K562 treated with DMSO at 1 percent for 4 hours (cell line): ENCODE data around the gene SYS1. TPM values are rescaled to one million over a fixed set of nuclear protein-coding genes. Genes with fewer than 3 reads are reported as not detected.

Experiments
- total RNA-seq: library from RNA; unstranded; fragments of 300-600 nt; gene quantifications from 2 replicates; pipeline ENCODE4 v1.2.3, GENCODE V29; 2022; ENCODE audit not compliant: insufficient read depth

Gene SYS1
- 10.9 and 16.0 TPM in 2 replicates for total RNA-seq

GRCh38 chr20:45362804-45363610 lies at the start of gene SYS1:
Gene SYS1 (plus strand): TSS chr20:45363156. CDS start chr20:45363532, 376 bp downstream.

GRCh38 chr20:45347936-45348778 lies 14.8 kb upstream of the SYS1 start, which contains the start of gene SDC4:
Gene SDC4 (minus strand): TSS chr20:45348424. CDS start chr20:45348384, 40 bp downstream.

GRCh38 chr20:45378191-45378590 lies 15.2 kb downstream of the SYS1 start, which contains the start of gene TP53TG5:
Gene TP53TG5 (minus strand): TSS chr20:45378325. CDS start chr20:45378236, 89 bp downstream.

GRCh38 chr20:45407783-45408645 lies 45.1 kb downstream of the SYS1 start, which contains the start of gene DBNDD2:
Gene DBNDD2 (plus strand): TSS chr20:45408289. CDS start chr20:45408468, 179 bp downstream.

GRCh38 chr20:45415822-45416637 lies 53.1 kb downstream of the SYS1 start, which contains the start of gene PIGT:
Gene PIGT (plus strand): TSS chr20:45416141. CDS start chr20:45416157, 16 bp downstream.

Other genes with a start within 250 kb of the SYS1 start
- gene WFDC5, start 248.0 kb upstream of the SYS1 start, total RNA-seq: not detected in 2 replicates
- not detected in 2 replicates for gene WFDC12, start 238.7 kb upstream of the SYS1 start, total RNA-seq
- gene PI3, start 188.3 kb upstream of the SYS1 start, total RNA-seq: not detected in 2 replicates
- not detected in 2 replicates for gene SEMG1, start 156.1 kb upstream of the SYS1 start, total RNA-seq
- gene SEMG2, start 141.8 kb upstream of the SYS1 start, total RNA-seq: not detected in 2 replicates
- not detected in 2 replicates for gene SLPI, start 108.6 kb upstream of the SYS1 start, total RNA-seq
- not detected in 2 replicates for gene RBPJL, start 56.3 kb upstream of the SYS1 start, total RNA-seq
- gene MATN4, start 54.9 kb upstream of the SYS1 start, total RNA-seq: not detected in 2 replicates
- 10.1 and 13.5 TPM in 2 replicates for gene SDC4, start 14.7 kb upstream of the SYS1 start, total RNA-seq
- gene TP53TG5, start 15.2 kb downstream of the SYS1 start, total RNA-seq: not detected in 2 replicates
- 66.5 and 84.8 TPM in 2 replicates for gene DBNDD2, start 45.1 kb downstream of the SYS1 start, total RNA-seq
- 91.8 and 108 TPM in 2 replicates for gene PIGT, start 53.0 kb downstream of the SYS1 start, total RNA-seq
- not detected in 2 replicates for gene WFDC2, start 106.6 kb downstream of the SYS1 start, total RNA-seq
- not detected in 2 replicates for gene SPINT3, start 152.5 kb downstream of the SYS1 start, total RNA-seq
- not detected in 2 replicates for gene WFDC6, start 176.3 kb downstream of the SYS1 start, total RNA-seq
- not detected in 2 replicates for gene EPPIN, start 184.2 kb downstream of the SYS1 start, total RNA-seq
- gene WFDC8, start 216.1 kb downstream of the SYS1 start, total RNA-seq: not detected in 2 replicates